HT1080 (cell line): Measurements from ENCODE around the gene COL4A1. TPM values are rescaled to one million over a fixed set of nuclear protein-coding genes. Genes with fewer than 3 reads are reported as not detected.
"Not testable (repeated sequence)": the region's sequence is repeated elsewhere in the genome, so short reads cannot be mapped to it uniquely, and the experiment has no call there.

Experiments used
- DNase-seq: peaks from one replicate; pipeline ENCODE4 v3.0.0-alpha.2; 2015; ENCODE audit warnings: low read depth
- total RNA-seq: library from RNA; depleted of rRNA; stranded (reverse); fragments of >200 nt; shearing (Covaris generic); gene quantifications from 2 replicates; pipeline ENCODE4 v1.2.3, GENCODE V29; 2014

The COL4A1 gene
- total RNA-seq, 1 experiment from 2014 or later: 146 TPM

DNA sequence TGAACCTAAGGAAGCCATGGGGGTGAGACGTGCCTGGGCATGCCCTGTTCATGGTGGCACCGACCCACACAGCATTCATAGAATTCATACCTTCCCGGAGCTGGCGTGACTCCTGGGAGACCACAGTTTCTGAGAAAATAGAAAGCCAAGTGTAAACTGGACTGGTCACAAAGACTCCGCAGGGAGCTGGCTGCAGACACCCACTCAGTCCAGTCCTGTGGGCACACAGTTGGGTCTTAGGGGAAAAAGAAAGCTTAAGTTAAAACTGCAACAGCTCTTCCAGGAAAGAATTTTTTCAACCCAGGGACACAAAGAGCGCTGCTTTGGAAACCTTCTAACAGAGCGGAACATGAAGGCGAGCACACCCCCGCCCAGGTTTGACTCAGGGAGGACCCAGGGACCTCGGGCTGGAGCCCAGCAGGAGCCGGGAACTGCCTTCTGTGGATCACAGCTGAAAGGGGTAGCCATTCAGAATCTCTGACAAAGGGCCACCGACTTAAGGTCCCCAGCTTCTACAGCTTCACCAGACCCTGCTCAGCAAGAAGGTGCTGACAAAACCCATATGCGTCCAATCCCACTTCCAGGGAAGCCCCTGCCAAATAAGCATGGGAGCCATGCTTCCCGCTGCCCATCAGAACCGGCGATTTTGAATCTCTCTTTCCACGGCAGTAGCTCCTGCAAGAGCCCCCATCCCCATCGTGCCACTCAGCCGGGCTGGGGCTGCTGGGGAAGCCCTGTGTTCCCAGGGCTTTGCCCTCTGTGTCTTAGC lies 183.7 kb downstream of the COL4A1 start:
- DNase-seq: no peak

- no peak for DNase-seq
Observed at GRCh38 chr13:110121422-110122083, 185.4 kb downstream of the COL4A1 start.

DNA sequence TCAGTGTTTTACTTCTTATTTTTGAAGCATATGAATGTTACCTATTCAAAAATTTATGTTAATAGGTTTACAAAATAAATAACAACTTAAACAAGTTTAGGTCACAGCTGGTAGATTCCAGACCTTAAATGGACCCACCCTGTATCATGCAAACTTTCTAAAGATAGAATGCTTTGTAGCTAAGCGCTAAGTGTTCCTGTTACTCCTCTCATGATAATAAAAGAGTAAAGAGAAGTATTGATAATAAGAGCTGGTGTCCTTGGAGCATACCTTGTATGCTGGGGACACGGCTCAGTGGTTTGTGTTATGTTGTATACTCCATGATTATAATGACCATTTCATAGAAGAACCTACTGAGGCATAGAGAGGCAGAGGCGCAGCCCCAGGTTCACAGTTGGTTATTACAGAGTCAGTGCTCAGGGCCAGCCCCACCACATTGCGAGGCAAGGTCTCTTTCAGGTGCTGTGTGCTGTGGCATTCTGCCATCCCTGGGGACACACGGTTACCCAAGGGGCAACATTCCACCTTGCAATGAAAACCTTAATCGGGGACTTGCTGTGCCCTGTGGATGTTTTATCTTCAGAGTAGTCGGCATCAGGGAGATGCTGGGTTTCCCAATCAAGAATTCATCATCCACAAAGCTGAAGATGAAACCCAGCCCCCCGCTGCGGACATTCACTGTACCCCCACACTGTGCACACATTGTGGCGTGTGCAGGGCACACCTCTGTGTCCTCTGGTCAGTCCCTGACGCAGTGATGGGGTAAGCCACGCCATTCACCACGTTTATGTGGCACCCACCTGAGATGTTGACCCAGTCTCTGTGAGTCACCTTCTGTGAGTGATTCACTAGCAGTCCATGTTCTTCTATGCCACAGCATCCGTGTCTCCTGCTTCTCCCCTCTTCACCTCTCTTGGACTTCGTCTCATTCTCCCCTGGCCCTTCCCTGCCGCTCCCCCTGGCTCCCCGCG lies 186.7 kb downstream of the COL4A1 start:
- peak; percentile 72 for DNase-seq

DNA sequence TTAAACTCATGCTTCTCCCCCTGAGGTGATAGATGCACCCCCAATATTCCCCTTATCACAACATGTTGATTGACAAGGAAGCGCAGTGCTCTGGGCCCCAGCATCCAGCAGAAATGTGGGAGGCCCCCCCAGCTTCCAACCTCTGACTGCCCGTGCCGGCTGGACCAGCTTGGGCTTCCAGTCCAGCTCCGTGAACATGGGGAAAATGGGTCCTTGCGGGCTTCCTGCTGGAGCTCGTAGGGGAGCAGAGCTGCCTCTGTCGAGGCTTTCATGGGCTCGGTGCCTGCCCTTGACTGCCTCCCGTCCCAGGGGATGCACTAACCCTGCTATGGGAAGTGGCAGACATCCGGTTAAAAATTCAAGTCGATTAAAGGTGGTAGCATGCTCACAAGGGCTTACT lies 188.9 kb downstream of the COL4A1 start:
- no peak for DNase-seq

- no peak for DNase-seq
Observed at GRCh38 chr13:110116072-110116487, 190.9 kb downstream of the COL4A1 start.

DNA sequence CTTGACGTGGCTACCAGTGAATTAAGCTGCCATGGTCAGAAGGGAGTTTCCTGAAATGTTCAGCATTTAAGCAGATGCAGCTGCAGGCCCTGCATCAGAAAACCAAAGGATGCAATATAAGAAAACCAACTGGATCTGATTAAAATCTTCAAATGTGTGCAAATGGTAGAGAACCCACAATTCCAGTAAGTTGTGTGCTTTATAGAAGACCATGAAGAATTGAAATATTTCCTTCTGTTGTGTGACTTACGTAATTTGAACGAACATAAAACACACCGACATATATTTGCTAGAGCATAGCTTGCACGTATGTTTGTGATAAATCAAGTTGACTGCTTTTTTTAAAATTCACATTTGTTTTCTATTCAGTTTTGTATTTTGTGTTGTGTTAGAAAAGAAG lies 191.4 kb downstream of the COL4A1 start:
- DNase-seq: no peak

DNA sequence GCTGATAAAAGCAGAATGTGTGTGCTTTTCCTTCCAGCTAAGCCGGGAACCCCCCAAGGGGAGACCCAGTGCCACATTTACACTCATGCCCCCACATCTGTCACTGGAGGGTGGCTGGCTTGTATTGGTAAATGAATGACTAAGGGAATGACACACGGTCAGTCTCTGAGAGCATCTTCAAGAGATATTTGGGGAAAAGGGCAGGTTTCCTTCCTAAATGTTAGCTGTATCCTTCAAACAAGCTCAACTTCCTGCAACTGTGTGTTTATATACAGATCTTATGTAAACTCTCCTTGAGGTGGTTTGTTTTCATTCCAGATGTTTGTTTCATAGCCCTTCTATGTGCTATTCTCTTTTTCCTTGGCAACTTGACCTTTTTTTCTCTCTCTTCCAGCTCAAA lies 192.6 kb downstream of the COL4A1 start:
- no peak for DNase-seq

DNA sequence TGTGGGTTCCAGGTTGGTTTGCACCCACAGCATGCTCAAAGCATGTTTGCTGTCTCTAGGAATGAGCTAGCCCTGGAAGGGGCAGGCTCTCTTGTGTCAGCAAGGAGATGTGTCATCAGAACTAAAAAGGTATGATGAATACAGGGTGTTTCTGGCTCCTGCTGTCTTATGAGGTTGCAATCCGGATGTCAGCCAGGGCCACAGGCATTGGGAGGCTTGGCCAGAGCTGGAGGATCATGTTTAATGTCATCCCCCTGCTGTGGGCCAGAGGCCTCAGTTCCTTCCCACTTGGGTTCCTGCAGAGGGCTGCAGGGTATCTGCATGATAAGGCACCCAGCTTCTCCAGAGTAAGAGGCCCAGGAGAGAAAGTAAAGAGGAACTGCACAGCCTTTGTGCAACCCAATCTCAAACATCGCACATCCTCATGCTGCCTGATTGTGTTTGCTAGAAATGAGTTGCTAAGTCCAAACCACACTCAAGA lies 193.6 kb downstream of the COL4A1 start:
- DNase-seq: peak; percentile 89

DNA sequence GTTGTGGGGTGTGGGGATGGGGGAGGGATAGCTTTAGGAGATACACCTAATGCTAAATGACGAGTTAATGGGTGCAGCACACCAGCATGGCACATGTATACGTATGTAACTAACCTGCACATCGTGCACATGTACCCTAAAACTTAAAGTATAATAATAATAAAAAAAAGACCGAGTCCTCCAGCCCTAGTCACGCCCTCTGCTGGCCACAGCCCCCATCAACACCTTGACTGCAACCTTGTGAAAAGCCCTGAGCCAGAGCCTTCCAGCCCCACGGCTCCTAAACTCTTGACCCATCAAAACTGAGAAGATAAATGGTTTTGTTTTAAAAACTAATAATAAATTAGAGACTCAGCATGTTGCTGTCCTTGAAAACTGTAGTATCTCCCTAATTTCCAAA lies 194.6 kb downstream of the COL4A1 start:
- DNase-seq: not testable (repeated sequence)

DNA sequence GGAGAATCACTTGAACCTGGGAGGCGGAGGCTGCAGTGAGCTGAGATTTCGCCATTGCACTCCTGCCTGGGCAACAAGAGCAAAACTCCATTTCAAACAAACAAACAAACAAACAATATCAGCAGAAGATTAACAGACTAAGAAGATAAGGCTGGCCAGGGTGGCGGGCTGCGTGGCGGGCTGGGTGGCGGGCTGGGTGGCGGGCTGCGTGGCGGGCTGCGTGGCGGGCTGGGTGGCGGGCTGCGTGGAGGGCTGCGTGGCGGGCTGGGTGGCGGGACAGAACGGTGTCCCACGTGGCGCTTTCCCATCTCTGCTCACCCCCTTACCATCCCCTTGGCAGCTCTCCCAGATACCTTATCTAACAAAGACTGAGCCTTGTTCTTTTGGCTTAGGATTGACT lies 196.2 kb downstream of the COL4A1 start:
- no peak for DNase-seq

DNA sequence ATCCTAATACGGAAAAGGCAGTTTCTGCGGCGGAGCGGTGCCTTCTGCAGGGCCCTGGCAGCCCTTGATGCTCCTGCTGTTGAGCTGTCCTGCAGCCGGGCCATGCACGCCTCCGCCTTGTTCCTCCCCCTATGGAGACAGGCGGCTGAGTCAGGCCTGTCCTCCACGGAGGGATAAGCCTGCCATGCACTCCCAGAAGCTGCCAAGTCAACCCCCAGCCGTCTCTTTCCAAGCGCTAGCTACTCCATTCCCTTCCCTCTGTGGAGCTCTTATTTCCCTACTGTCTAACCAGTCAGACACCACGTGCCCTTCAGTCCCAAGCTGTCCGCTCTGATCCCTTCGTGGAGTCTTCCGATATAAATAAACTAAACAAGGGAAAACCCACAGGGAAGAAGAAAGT lies 197.0 kb downstream of the COL4A1 start:
- peak; percentile 61 for DNase-seq

- no peak for DNase-seq
Observed at GRCh38 chr13:110109140-110109783, 197.7 kb downstream of the COL4A1 start.

- DNase-seq: peak; percentile 85
Observed at GRCh38 chr13:110108348-110109139, 198.4 kb downstream of the COL4A1 start.

DNA sequence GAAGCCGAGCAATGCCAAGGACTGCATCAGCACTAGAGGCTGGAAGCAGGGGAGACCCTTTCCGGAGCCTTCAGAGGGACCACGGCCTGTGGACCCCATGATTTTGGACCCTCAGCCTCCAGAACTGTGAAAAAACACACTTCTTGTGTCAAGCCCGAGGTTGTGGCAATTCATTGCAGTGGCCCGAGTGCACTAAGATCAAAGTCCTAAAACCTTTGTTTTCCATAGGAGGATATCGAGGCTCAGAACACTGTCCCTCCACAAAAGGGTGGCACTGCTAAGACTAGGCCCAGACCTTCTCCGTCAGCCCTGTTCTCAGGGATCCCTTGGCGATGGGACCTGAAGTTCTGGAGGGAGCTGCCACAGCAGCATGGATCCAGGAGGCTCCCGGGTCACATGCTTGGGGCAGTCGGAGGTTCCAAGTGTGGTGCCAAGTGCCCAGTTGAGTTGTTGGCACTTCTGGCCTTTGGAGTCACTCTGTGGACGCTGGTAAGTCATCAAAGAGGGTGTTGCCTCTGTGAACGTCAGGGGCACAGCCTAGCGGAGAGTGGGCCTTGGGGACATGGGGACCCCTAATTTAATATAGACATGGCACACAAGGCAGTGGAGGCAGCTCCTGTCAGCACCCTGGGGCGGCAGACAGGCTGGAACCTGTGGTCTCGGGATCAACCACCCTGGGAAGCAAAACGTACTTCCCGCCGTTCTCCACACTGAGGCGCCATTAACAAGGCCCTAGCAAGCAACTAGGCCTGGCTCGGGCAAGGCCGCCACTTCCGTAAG lies 199.2 kb downstream of the COL4A1 start:
- no peak for DNase-seq

DNA sequence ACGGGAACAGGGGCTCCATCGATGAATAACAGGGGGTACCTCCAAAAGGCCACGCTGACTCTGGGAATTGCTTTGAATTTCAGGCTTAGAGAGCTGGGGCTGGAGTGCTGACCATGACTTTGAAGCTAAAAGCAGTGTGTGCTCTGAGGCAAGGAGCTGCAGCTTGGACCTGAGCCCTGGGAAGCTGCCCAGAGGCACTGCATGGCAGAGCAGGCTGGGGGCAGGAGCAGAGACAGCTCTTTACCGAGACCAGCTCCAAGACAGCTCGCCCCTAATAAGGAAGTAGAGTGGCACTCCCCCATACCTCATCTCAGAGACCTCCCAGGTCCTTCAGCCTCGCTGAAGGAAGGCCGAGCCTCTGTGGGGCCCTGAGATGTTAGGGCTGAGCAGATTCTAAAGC lies 200.2 kb downstream of the COL4A1 start:
- DNase-seq: no peak

- no peak for DNase-seq
Observed at GRCh38 chr13:110105136-110105535, 201.8 kb downstream of the COL4A1 start.

GRCh38 chr13:110103534-110103933 lies 203.4 kb downstream of the COL4A1 start:
- no peak for DNase-seq

DNA sequence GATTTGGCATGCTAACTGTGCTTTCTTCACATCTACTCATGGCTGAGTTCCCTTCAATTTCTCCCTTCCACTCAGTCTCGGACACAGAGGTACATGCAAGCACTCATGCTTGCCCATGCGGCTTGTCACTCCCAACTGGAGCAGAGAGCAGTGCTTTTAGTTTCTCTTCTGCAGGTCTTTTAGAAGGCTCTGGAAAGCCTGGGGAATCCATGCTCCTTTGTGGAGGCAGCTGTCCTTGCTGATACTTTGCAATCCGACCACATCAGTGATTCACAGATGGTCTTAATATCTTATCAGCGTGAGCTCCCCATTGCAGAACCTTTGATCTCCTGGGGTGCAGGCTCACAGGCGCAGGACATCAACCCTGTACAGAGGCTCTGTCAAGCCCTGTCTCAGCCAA lies 203.9 kb downstream of the COL4A1 start:
- DNase-seq: no peak

DNA sequence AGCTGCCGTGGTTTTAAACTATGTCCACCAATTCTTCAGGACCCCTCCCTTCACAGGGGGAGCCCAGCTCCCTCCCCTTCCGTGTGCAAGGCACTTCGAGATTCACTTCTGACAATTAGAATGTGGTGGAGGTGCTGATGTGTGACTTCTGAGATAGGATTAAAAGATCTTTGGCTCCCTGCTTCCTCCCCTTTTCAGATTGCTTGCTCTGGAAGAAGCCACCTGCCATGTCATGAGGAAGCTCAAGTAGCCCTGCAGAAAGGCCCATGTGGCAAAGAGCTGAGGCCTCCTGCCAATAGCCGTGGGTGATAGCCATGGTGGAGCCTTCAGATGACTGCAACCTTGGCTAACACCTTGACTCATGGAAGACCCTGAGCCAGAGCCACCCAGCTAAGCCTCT lies 204.9 kb downstream of the COL4A1 start:
- DNase-seq: no peak

DNA sequence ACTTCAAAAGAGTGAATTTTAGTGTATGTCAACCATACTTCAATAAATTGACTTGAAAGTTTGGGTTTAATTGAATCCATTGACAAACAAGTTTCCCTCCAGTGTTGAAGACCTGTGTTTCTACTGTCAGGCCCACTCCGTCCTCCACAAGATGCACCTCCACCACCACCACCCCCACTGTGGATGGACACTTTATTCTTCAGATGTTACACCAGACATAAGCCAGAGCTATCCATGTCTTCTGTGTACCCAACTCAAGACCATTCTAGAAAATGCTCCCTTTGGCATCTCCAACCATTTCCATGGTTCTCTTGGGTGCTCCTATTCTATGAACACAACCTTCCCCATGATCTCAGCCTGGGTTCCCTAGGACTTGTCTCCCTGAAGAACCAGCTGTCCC lies 207.0 kb downstream of the COL4A1 start:
- DNase-seq: no peak
